ENCODE measurements around the gene MYO1F.

The MYO1F gene

DNA sequence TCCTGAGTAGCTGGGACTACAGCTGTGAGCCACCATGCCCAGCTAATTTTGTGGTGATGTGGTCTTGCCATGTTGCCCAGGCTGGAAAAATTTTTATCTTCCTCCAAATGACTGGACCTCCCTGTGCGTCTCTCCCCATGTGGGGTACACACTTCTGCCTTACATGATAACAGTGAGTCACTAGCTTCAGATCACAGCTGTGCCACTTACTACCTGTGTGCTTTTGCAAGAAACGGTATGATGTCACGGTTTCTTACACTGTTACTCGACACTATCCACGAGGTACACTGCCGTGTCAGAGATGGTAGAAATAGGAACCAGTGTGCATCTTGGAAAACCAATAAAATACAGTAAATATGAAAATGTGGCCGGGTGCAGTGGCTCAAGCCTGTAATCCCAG is 45.8 kb downstream of the MYO1F start:
- TF ChIP-seq EGR1 (IDR thresholded peaks at IDR 0.05) (no peak), CEBPB (IDR thresholded peaks at IDR 0.05) (no peak), TAF1 (IDR thresholded peaks at IDR 0.05; ENCODE audit: low read depth) (no peak), CREB1 (IDR thresholded peaks at IDR 0.05; ENCODE audit: low read depth) (no peak), NFIC (IDR thresholded peaks at IDR 0.05) (no peak), ZBTB7A (IDR thresholded peaks at IDR 0.05; ENCODE audit: low read depth) (no peak)
- TF ChIP-seq, protein P1, sequence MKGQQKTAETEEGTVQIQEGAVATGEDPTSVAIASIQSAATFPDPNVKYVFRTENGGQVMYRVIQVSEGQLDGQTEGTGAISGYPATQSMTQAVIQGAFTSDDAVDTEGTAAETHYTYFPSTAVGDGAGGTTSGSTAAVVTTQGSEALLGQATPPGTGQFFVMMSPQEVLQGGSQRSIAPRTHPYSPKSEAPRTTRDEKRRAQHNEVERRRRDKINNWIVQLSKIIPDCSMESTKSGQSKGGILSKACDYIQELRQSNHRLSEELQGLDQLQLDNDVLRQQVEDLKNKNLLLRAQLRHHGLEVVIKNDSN (IDR thresholded peaks at IDR 0.05), result no peak
- TF ChIP-seq, protein P2, sequence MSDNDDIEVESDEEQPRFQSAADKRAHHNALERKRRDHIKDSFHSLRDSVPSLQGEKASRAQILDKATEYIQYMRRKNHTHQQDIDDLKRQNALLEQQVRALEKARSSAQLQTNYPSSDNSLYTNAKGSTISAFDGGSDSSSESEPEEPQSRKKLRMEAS (IDR thresholded peaks at IDR 0.05), result no peak

DNA sequence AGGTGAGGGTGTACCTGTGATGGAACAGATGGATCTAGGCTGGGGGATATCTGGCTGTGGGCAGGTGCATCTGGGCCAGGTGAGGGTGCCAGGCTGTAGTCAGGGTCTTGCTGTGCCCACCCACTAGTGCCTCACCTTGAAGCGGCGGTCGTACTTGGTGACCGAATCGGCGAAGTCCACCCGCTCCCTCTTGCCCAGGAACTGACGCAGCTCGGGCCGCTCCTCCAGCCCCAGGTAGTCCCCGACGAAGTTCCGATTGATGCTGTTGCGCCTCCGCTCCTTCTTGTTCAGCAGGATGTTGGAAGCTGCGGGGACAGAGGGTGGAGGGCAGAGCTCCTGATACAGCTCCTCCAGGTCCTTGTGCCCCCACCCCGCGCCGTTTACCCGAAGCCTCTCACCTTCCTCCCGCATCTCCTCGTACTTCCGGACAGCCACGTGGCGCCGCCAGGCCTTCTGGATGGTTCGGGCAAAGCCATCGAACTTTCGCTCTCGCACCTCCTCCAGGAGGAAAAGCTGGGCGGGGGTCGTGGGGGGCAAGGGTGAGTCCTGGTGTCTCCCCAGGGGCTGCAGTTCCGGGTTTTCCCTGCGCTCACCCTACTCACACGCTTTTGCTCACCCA is 47.1 kb downstream of the MYO1F start:
- TF ChIP-seq EP300 (IDR thresholded peaks at IDR 0.05; ENCODE audit: borderline replicate concordance) (no peak), EGR1 (IDR thresholded peaks at IDR 0.05) (no peak), NFIC (IDR thresholded peaks at IDR 0.05) (no peak), CEBPB (IDR thresholded peaks at IDR 0.05) (no peak)

DNA sequence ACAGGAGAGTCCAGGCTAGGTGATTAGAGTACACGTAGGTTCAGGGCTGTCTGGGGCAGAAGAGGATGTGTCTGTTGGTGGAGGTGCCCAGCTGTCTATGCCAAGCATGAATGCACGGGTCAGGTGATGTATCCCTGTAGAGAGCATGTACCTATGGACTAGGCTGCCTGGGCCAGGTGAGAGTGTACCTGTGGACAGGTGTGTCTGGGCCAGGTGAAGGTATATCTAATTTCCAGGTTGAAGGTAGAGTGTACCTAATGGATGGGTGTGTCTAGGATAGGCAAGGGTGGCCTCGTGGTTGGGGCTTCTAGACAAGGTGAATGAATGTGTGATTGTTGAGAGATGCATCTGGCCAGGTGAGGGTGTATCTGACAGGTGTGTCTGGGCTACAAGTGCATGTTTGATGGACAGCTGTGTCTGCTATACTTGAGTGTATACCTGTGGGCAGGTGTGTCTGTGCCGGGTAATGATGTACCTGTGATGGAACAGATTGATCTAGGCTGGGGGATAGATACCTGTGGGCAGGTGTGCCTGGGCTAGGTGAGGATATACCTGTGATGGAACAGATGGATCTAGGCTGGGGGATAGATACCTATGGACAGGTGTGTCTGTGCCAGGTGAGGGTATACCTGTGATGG is 47.8 kb downstream of the MYO1F start:
- TF ChIP-seq TEAD4 (IDR thresholded peaks at IDR 0.05) (no peak), TAF1 (IDR thresholded peaks at IDR 0.05; ENCODE audit: low read depth) (no peak), CEBPB (IDR thresholded peaks at IDR 0.05) (no peak), ZBTB7A (IDR thresholded peaks at IDR 0.05; ENCODE audit: low read depth) (no peak), CREB1 (IDR thresholded peaks at IDR 0.05; ENCODE audit: low read depth) (no peak), FOXM1 (IDR thresholded peaks at IDR 0.05; ENCODE audit: borderline replicate concordance, low read depth) (no peak), TCF12 (IDR thresholded peaks at IDR 0.05; ENCODE audit: low read depth) (no peak), RAD21 (IDR thresholded peaks at IDR 0.05; ENCODE audit: low read depth) (no peak), EP300 (IDR thresholded peaks at IDR 0.05; ENCODE audit: borderline replicate concordance) (no peak), NFIC (IDR thresholded peaks at IDR 0.05) (no peak), EGR1 (IDR thresholded peaks at IDR 0.05) (no peak)
- TF ChIP-seq, protein P3, sequence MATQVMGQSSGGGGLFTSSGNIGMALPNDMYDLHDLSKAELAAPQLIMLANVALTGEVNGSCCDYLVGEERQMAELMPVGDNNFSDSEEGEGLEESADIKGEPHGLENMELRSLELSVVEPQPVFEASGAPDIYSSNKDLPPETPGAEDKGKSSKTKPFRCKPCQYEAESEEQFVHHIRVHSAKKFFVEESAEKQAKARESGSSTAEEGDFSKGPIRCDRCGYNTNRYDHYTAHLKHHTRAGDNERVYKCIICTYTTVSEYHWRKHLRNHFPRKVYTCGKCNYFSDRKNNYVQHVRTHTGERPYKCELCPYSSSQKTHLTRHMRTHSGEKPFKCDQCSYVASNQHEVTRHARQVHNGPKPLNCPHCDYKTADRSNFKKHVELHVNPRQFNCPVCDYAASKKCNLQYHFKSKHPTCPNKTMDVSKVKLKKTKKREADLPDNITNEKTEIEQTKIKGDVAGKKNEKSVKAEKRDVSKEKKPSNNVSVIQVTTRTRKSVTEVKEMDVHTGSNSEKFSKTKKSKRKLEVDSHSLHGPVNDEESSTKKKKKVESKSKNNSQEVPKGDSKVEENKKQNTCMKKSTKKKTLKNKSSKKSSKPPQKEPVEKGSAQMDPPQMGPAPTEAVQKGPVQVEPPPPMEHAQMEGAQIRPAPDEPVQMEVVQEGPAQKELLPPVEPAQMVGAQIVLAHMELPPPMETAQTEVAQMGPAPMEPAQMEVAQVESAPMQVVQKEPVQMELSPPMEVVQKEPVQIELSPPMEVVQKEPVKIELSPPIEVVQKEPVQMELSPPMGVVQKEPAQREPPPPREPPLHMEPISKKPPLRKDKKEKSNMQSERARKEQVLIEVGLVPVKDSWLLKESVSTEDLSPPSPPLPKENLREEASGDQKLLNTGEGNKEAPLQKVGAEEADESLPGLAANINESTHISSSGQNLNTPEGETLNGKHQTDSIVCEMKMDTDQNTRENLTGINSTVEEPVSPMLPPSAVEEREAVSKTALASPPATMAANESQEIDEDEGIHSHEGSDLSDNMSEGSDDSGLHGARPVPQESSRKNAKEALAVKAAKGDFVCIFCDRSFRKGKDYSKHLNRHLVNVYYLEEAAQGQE (IDR thresholded peaks at IDR 0.05; ENCODE audit: low read depth), result no peak
- TF ChIP-seq, protein P1 (IDR thresholded peaks at IDR 0.05), result no peak
- TF ChIP-seq, protein P2 (IDR thresholded peaks at IDR 0.05), result no peak

DNA sequence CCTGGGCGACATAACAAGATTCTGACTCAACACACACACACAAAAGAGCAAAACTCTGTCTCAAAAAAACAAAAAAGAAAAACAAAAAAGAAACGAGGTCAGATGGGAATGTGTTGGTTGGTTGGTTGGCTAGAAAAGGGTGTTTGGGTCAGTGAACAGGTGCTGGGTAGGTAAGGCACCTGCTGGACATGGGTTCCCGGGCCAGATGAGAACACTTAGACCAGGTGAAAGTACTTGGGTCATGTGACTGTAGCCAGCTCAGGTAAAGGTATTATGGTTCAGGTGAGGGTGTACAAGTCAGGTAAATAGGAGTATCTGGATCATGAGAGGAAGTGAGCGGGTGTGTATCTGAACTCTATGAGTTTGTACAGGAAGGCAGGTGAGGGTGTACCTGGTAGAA is 48.7 kb downstream of the MYO1F start:
- TF ChIP-seq TEAD4 (IDR thresholded peaks at IDR 0.05), result no peak
- TF ChIP-seq, protein P2 (IDR thresholded peaks at IDR 0.05), result no peak
- TF ChIP-seq YY1 (IDR thresholded peaks at IDR 0.05; ENCODE audit: low read depth), result no peak
- TF ChIP-seq EP300 (IDR thresholded peaks at IDR 0.05; ENCODE audit: borderline replicate concordance), result no peak
- TF ChIP-seq CREB1 (IDR thresholded peaks at IDR 0.05; ENCODE audit: low read depth), result no peak
- TF ChIP-seq, protein P1 (IDR thresholded peaks at IDR 0.05), result no peak
- no peak for TF ChIP-seq NFIC (IDR thresholded peaks at IDR 0.05)
- TF ChIP-seq EGR1 (IDR thresholded peaks at IDR 0.05), result no peak
- TF ChIP-seq CEBPB (IDR thresholded peaks at IDR 0.05), result no peak
- no peak for TF ChIP-seq TAF1 (IDR thresholded peaks at IDR 0.05; ENCODE audit: low read depth)
- TF ChIP-seq FOXM1 (IDR thresholded peaks at IDR 0.05; ENCODE audit: borderline replicate concordance, low read depth), result no peak
- no peak for TF ChIP-seq RAD21 (IDR thresholded peaks at IDR 0.05; ENCODE audit: low read depth)
- no peak for TF ChIP-seq TCF12 (IDR thresholded peaks at IDR 0.05; ENCODE audit: low read depth)
- no peak for TF ChIP-seq ZBTB7A (IDR thresholded peaks at IDR 0.05; ENCODE audit: low read depth)
- TF ChIP-seq, protein P3 (IDR thresholded peaks at IDR 0.05; ENCODE audit: low read depth), result no peak

All from Ishikawa (cell line).